HG02623 (cell line): ENCODE data around the gene EGLN3.

ENCODE experiments used
- ATAC-seq: cut with Tn5 transposase; IDR thresholded peaks from one replicate; pipeline ENCODE4 v1.9.1; 2021; ENCODE audit warnings: moderate library complexity; ENCODE audit not compliant: unreplicated experiment

The EGLN3 gene

DNA sequence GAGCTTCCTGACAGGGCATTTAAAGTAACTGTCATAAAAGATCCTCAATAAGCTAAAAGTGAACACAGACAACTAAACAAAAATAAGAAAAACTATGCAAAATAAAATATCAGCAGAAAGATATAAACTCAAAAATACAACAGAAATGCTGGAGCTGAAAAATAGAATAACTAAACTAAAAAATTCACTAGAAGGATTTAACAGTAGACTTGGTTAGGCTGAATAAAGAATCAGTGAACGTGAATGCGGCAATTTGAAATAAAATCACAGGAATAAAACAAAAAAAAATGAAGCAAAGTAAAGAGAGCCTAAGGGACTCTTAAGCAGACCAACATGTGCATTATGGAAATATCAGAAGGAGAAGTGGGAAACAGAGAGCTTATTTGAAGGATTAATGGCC is 74.6 kb downstream of the EGLN3 start:
- ATAC-seq = no peak
